ENCODE results near the gene DBH. TPM values are rescaled to one million over a fixed set of nuclear protein-coding genes. Genes with fewer than 3 reads are reported as not detected.

The DBH gene
- total and polyA plus RNA-seq, 8 donors: 0.08 to 2.2 (median 1.3) TPM

DNA sequence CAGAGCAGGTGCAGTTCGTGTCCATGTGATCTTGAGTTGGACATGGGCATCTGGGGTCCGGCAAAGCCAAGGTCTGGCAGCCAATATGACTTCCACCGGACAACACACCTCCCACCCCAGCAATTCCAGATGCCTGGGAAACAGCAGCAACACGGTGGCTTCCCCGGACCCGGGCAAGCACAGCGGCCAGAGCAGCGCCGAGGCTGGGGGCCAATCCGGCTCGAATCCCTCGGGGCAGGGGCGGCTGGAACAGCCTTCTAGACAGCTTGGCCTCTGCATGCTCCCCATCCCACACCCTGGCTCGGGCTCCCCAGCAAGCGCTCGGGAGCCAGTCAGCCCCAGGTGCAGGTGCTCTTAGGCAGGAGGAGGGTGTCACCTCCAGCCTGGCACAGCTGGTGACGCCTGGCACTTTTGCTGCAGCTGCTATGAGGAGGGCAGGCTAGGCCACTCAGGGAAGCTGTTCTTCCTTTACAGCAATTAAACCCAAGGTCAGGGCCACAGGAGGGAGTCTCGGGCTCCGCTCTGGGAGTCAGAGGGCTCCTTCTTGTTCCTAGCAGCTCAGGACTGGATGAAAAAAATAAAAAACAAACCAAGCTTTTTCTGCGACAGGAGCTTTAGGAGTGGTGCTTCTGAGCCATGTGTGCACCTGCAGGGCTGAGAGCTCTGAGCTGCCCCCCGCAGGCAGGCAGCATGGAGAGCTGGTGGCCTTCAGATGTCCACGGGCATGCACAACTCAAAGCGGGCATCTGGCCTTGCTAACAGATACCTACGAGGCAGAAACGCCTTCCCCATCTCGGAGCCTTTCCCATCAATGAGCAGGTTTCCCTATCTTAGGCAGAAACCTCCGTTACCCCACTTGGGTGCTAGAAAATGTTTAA, 28.2 kb downstream of the DBH start:
- ATAC-seq (no peak), DNase-seq (no peak)
- no peaks in the 10 kb centered on the region for H3K36me3 ChIP-seq
- H3K4me1 ChIP-seq: peaks cover 0 to 1% of the 10 kb centered on the region in 2 donors
- intact Hi-C loops (cut with DNase I): no loop called here
- no peaks in the 10 kb centered on the region for H3K9me3 ChIP-seq
- H3K27ac ChIP-seq: no peak overlapping the region
- TF ChIP-seq, protein P1, sequence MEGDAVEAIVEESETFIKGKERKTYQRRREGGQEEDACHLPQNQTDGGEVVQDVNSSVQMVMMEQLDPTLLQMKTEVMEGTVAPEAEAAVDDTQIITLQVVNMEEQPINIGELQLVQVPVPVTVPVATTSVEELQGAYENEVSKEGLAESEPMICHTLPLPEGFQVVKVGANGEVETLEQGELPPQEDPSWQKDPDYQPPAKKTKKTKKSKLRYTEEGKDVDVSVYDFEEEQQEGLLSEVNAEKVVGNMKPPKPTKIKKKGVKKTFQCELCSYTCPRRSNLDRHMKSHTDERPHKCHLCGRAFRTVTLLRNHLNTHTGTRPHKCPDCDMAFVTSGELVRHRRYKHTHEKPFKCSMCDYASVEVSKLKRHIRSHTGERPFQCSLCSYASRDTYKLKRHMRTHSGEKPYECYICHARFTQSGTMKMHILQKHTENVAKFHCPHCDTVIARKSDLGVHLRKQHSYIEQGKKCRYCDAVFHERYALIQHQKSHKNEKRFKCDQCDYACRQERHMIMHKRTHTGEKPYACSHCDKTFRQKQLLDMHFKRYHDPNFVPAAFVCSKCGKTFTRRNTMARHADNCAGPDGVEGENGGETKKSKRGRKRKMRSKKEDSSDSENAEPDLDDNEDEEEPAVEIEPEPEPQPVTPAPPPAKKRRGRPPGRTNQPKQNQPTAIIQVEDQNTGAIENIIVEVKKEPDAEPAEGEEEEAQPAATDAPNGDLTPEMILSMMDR (IDR thresholded peaks at IDR 0.05): no peak
- H3K4me3 ChIP-seq: no peak overlapping the region
- peaks cover 0 to 14% of the 10 kb centered on the region in 2 donors for H3K27me3 ChIP-seq

- Histone ChIP-seq H3K27ac (no peak overlapping the region), H3K27me3 (peaks cover 0 to 9% of the 10 kb centered on the region in 2 donors), H3K9me3 (no peaks in the 10 kb centered on the region), H3K4me1 (no peaks in the 10 kb centered on the region), H3K36me3 (no peaks in the 10 kb centered on the region), H3K4me3 (no peak overlapping the region)
- intact Hi-C loops (cut with DNase I): no loop called here
- DNase-seq: no peak
- ATAC-seq: no peak
- TF ChIP-seq, protein P1 (IDR thresholded peaks at IDR 0.05): no peak
These were observed 28.9 kb downstream of the DBH start for GRCh38 chr9:133665096-133665495.

DNA sequence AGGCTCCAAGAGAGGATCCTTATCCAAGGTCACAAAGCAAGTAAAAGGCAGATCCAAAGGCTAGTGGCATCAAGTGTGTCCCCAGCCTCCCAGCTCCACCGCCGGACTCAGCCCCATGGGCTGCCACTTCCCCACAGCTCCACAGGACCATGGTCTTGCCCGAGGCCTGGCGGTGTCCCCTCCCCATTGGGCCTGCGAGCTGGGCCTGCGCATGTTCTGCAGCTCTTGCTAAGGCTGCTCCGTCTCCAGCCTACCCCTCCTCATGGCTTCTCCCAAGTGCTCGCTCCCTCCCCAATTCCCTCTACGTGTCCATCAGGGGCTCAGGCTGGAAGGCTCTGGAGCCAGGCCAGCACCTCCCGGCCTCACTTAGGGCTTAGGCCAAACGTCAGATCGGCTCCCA, 29.4 kb downstream of the DBH start:
- intact Hi-C loops (cut with DNase I): no loop called here
- no peaks in the 10 kb centered on the region for H3K4me1 ChIP-seq

DNA sequence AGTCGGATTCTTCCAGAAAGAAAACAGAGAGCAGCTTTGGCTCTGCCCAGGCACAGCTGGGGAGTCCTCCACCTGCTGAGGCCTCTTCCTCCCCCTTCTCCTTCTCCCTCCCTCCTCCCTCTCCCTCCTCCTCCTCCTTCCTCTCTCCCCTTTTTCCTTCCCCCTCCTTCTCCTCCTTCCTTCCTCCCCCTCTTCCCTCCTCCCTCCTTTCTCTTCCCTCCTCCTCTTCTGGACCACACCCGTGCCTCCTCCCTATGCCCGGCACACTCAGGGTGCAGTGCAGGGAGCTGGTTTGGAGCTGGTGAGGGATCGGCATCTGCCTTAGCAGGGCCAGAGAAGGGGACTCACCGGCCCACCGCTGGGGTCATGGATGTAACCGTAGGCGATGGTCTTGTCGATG, 30.2 kb downstream of the DBH start:
- no peaks in the 10 kb centered on the region for H3K27me3 ChIP-seq
- DNase-seq: no peak
- H3K4me1 ChIP-seq: no peaks in the 10 kb centered on the region
- no peak overlapping the region for H3K27ac ChIP-seq
- TF ChIP-seq, protein P1 (IDR thresholded peaks at IDR 0.05): no peak
- intact Hi-C loops (cut with DNase I): no loop called here
- H3K36me3 ChIP-seq: no peaks in the 10 kb centered on the region
- no peak for ATAC-seq
- no peak overlapping the region for H3K4me3 ChIP-seq
- H3K9me3 ChIP-seq: no peaks in the 10 kb centered on the region

More for the DNA sequence above, 29.4 kb downstream of the DBH start:
- Histone ChIP-seq H3K9me3 (no peaks in the 10 kb centered on the region), H3K4me3 (no peak overlapping the region), H3K27ac (no peak overlapping the region), H3K36me3 (no peaks in the 10 kb centered on the region), H3K27me3 (peaks cover 0 to 4% of the 10 kb centered on the region in 2 donors)
- TF ChIP-seq, protein P1 (IDR thresholded peaks at IDR 0.05): no peak
- ATAC-seq (no peak), DNase-seq (no peak)

- Histone ChIP-seq H3K27ac (no peak overlapping the region), H3K4me3 (no peak overlapping the region), H3K36me3 (no peaks in the 10 kb centered on the region), H3K9me3 (no peaks in the 10 kb centered on the region), H3K27me3 (no peaks in the 10 kb centered on the region), H3K4me1 (no peaks in the 10 kb centered on the region)
- ATAC-seq (no peak), DNase-seq (no peak)
- intact Hi-C loops (cut with DNase I): no loop called here
- TF ChIP-seq, protein P1 (IDR thresholded peaks at IDR 0.05): no peak
These were observed 30.7 kb downstream of the DBH start for GRCh38 chr9:133666845-133667244.
